ENCODE measurements around the gene CERCAM.

- TF ChIP-seq CTCF (conservative IDR thresholded peaks at IDR 0.05; ENCODE audit: low read depth, low read length) (no peak), EZH2phosphoT487 (IDR thresholded peaks at IDR 0.05; ENCODE audit: borderline replicate concordance, low read length) (no peak)
Measured at GRCh38 chr9:128459011-128459410, 38.4 kb downstream of the CERCAM start.

Data from PC-3 (cell line).